GM12892 (cell line): Measurements from ENCODE around the gene RTN4.

Source experiments
- POLR2A ChIP-seq: IDR thresholded peaks from 2 replicates; pipeline ENCODE4 v1.6.1; 2011; ENCODE audit warnings: low read depth, low read length, control low read depth
- POLR2AphosphoS5 ChIP-seq: IDR thresholded peaks from 2 replicates; pipeline ENCODE4 v1.6.1; 2011; ENCODE audit warnings: low read depth, low read length, control low read depth
- TAF1 ChIP-seq: IDR thresholded peaks from 2 replicates; pipeline ENCODE4 v1.6.1; 2011; ENCODE audit warnings: low read depth, mild to moderate bottlenecking, control low read depth, low read length, borderline replicate concordance

GRCh38 chr2:54977149-54977548, 73.1 kb downstream of the RTN4 start:
- no peak for TF ChIP-seq TAF1
- no peak for TF ChIP-seq POLR2A
- no peak for TF ChIP-seq POLR2AphosphoS5
